Frontal cortex (tissue), 4 donors: Measurements from ENCODE around the gene RIPOR3. TPM values are rescaled to one million over a fixed set of nuclear protein-coding genes. Genes with fewer than 3 reads are reported as not detected.
"Not testable (repeated sequence)": the region's sequence is repeated elsewhere in the genome, so short reads cannot be mapped to it uniquely, and the experiment has no call there.

Experiments used
- DNase-seq, 2 donors: peaks; one replicate each; pipeline ENCODE4 v3.0.0; 2012; ENCODE audit warnings: low spot score in 2 of 2
- FAIRE-seq: peaks from 2 replicates; lab custom pipeline; 2012; peaks lifted over from hg19 to GRCh38; lab: Jason Lieb, UNC
- total RNA-seq: library from RNA; depleted of rRNA; stranded (reverse); fragments of >200 nt; gene quantifications from one replicate; pipeline ENCODE4 v1.2.3, GENCODE V29; 2014
- donor health status: control.
- donor health status: control.
- donor health status: control.

RIPOR3 gene
- total RNA-seq, 1 donor from 2014 or later: 0.41 TPM

DNA sequence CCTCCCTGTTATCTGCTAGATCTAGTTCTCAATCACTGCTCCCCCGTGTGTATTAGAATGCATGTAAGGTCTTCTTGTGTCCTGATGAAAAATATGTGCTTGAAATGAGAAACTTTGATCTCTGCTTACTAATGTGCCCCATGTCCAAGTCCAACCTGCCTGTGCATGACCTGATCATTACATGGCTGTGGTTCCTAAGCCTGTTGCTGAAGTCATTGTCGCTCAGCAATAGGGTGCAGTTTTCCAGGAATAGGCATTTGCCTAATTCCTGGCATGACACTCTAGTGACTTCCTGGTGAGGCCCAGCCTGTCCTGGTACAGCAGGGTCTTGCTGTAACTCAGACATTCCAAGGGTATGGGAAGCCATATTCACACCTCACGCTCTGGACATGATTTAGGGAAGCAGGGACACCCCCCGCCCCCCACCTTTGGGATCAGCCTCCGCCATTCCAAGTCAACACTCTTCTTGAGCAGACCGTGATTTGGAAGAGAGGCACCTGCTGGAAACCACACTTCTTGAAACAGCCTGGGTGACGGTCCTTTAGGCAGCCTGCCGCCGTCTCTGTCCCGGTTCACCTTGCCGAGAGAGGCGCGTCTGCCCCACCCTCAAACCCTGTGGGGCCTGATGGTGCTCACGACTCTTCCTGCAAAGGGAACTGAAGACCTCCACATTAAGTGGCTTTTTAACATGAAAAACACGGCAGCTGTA lies 107.7 kb downstream of the RIPOR3 start:
- DNase-seq (peak in 1 of 2 donors; percentile 5), FAIRE-seq (no peak)

DNA sequence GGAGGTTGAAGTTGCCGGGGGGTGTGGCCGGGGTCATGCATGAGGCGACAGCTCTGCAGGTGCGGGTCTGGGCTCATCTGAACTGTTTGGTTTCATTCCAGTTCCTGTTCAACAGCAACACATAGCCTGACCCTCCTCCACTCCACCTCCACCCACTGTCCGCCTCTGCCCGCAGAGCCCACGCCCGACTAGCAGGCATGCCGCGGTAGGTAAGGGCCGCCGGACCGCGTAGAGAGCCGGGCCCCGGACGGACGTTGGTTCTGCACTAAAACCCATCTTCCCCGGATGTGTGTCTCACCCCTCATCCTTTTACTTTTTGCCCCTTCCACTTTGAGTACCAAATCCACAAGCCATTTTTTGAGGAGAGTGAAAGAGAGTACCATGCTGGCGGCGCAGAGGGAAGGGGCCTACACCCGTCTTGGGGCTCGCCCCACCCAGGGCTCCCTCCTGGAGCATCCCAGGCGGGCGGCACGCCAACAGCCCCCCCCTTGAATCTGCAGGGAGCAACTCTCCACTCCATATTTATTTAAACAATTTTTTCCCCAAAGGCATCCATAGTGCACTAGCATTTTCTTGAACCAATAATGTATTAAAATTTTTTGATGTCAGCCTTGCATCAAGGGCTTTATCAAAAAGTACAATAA lies 108.6 kb downstream of the RIPOR3 start:
- DNase-seq (peak in 1 of 2 donors; percentile 3), FAIRE-seq (no peak)

DNA sequence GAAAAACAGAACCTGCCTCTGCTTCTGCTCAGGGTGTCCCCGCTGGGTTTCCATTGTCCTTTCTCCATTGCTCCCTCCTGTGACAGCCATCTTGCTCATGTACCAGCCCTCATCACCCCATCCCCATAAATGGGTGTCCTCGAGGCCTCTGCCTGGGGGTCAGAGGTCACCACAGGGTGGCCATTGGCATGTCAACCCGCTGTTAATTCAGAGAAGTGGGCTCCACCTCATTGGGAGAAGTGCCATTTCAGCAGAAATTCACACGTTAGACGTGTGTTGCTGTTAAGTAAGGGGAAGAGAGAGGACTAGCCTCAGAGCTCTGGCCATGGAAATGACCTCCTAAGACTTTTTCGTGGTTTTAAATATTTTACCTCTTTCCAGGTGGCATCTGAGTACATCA lies 109.2 kb downstream of the RIPOR3 start:
- DNase-seq (peak in 1 of 2 donors; percentile 5), FAIRE-seq (no peak)

DNA sequence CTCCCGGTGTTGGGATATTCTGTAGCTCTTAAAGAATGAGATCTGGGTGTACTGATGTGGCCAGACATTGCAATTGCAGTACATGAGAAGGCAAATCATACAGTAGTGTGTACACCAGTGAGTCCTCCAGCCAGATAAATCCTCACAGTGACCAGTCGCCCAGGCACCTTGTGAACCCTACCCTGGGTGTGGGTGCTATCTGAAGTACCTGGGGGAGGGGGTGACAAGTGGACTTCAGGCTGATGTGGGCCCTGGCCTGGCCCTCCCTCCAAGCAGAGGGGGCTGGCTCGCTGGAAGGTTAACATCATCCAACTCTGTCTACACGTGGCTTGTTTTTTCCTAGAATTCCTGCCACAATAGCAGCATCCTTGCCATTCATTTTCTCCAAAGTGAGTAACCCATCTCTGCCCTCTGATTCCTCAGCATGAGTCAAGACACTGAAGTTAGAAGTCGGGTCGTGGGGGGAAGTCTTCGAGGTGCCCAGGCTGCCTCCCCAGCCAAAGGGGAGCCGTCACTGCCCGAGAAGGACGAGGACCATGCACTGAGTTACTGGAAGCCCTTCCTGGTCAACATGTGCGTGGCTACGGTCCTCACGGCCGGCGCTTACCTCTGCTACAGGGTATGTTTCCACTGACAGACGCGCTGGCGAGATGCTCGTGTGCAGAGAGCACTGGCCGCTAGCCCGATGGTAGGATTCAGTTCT lies 110.3 kb downstream of the RIPOR3 start:
- DNase-seq: no peak
- no peak for FAIRE-seq

DNA sequence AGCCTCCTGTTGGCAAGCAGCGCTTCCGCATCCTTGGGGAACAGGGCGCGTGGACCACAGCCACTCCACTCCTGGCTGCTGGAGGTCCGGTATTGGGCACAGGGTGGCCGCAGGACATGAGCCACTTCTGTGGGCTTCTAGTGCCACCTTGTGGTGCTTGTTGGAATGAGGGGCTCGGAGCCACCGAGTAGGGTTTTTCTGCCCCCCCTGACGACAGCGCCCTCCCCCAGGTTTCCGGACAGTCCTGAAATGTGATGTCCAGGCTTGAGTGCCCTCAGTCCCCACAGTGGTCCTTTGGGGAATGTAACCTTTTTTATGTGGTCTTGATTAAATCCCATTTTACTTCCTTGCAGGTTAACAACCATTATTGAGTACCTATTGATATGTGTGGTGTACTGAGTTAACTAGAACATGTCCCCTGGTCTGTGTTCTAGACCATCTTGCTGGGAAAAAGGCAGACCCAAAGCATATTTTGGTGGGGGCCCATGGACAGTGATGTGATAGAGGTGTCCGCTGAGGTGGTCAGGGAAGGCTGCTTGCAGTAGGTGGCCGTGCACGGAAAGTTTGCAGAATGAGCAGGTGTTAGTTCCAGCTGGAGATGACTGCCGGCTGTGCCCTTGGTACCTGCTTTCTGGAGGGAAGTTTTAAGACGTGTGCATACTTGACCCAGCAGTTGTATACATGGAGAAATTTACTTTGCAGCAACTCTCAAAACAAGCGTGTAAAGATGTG lies 111.2 kb downstream of the RIPOR3 start:
- peak; percentile 61 to 76 for DNase-seq
- FAIRE-seq: no peak

DNA sequence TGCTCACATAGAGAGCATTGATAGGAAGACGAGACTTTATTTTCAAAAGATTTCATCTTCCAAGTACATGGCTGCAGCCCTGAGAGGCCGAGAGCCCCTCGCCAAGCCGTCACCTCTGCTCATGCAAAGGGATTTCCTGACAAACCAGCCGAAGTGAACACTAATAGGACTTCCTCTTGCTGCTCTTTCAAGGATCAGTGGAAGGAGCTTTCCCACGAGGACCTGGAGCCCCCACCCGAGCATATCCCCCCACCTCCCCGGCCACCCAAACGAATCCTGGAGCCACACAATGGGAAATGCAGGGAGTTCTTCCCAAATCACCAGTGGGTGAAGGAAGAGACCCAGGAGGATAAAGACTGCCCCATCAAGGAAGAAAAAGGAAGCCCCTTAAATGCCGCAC lies 111.8 kb downstream of the RIPOR3 start:
- DNase-seq (no peak), FAIRE-seq (no peak)

DNA sequence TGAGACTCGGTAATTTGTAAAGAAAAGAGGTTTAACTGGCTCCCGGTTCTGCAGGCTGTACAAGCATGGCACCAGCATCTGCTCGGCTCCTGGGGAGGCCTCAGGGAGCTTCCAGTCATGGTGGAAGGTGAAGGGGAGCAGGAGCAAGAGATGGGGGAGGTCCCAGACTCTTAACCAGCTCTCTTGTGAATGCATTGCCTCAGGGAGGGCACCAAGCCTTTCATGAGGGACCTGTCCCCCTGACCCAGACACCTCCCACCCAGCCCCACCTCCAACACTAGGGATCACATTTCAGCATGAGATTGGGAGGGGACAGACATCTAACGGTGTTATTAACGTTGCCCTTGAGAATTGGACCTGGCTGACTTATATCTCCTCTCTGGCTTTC lies 112.6 kb downstream of the RIPOR3 start:
- no peak for FAIRE-seq
- DNase-seq: no peak

DNA sequence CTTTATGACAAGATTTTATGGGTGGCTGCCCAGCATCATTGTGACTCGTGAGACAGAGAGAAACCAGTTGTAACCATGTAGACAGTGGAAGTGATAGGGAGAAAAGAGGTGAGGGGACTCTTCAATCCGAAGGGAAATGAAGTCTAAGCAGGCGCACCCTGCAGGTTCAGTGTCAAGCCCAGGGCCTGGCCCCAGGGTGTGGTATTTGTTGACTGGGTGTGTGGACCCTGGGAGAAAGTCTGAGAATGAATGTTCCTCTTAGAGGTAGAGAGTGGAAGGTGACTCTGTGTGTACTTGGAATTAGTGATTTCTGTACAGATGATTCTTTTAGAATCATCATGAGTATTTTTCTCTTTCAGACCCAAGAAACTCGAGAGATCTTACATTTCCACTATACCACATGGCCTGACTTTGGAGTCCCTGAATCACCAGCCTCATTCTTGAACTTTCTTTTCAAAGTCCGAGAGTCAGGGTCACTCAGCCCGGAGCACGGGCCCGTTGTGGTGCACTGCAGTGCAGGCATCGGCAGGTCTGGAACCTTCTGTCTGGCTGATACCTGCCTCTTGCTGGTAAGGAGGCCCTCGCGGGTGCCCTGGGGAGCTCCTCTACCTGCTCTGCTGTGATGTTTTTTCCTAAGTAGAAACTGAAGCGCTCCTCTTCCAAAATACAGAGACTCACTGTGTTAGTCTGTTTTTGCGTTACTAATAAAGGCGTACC lies 113.1 kb downstream of the RIPOR3 start:
- no peak for FAIRE-seq
- no peak for DNase-seq

DNA sequence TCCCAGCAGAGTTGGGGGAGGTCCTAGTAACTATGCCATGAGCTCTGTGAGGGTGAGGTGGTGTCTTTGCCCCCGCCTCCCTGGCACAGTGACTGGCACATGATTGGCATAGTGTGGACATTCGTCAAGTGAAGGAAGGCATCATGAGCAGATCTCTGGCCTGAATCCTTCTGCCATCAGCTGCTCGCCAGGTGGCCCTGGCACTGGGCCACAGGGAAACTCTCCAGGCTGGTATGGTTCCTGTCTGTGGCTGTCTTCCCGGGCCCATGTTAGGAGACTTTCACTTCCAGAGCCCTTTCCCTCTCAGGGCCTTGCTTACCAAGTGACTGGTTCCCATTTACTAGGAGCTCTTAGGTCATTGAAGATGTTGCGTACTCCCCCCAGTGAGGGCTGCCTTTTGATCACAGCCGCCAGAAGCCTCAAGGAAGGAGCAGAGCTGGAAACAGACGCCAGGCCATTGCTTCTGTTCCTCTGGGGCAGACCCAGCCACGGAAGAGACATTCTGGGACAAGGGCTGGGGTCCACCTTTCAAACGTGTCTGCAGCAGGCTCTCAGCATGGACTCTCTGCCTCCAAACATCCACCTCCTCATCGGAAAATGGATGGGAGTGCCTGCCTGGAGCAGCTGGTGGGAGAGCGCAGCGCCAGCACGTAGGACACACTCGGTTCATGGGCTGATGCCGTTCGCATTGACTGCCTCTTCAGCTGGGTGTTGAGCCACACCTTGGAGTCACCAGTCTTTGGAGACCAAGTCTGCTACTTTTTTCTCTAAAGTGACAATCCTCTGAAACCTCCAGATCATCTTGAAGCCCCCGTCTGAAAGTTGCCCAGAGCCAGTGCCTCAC lies 113.9 kb downstream of the RIPOR3 start:
- FAIRE-seq: no peak

DNA sequence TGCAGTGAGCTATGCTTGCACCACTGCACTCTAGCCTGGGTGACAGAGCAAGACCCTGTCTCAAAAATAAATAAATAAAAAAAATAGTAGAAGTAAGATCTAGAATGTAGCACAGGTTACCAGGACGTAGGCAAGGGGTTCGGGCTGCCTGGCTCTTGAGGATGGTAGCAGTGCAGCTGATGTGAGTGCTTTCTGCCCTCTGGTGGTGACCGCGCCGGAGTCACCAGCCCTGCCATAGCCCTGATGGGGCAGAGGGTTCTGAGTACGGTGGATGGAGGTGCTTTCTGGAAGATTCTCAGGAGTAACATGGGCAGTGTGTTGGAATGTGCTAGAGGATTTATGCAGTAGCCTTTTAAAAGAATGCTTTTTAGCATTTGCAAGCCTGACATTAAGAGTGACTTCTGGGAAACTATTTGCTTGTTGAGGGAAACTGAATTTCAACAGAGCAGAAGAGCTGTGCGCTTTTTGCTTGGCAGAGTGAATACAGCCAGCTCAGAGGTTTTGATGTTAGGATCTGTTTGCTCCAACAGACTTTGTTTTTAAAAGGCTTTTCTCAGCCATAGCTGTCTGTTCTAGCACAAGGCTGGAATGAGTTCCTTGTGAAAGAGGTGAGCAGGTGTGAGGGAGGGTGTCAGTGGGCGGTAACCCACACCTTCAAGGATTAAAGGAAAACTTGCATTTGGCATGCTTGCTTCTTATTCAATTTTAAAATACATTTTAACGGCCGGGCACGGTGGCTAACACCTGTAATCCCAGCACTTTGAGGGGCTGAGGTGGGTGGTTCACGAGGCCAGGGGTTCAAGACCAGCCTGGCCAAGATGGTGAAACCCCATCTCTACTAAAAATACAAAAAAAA lies 115.2 kb downstream of the RIPOR3 start:
- DNase-seq: peak in 1 of 2 donors; percentile 31
- no peak for FAIRE-seq

More for the DNA sequence above, 113.9 kb downstream of the RIPOR3 start:
- peak in 1 of 2 donors; percentile 10 for DNase-seq

DNA sequence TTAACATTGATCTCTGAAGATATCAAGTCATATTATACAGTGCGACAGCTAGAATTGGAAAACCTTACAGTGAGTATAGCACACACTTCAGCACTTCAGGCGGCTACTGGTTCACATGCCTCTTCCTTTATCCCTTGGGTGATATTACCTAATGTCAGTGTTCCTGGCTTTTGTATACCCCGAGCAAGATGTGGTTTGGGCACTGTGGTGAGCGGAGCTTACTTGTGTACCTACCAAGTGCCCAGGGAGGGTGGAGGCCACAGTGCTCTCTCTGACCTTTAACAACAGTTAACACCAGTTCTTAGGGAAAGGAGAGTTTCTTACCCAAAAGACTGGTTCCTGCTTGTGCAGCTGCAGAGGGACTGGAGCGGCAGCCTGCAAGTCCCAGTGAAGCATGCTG lies 116.8 kb downstream of the RIPOR3 start:
- FAIRE-seq (no peak), DNase-seq (no peak)

DNA sequence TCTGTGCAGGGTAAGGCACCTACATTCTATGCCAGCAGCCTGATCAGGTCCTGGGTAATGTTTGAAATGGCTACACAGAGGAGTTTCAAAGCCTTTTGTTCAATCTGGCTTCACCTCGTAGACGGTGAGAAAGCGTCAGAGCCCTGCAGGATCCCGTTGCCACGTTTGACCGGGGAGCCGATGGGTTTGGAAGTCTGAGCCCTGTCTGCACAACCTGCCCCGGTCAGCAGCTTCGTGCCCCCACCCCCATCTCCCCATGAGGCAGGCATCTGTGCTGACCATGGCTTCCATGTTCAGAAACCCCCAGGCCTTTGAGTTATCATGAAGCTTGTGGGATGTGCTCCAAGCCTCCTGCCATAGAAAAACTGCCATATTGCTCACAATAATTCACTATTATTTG lies 117.2 kb downstream of the RIPOR3 start:
- FAIRE-seq: no peak
- DNase-seq: no peak

DNA sequence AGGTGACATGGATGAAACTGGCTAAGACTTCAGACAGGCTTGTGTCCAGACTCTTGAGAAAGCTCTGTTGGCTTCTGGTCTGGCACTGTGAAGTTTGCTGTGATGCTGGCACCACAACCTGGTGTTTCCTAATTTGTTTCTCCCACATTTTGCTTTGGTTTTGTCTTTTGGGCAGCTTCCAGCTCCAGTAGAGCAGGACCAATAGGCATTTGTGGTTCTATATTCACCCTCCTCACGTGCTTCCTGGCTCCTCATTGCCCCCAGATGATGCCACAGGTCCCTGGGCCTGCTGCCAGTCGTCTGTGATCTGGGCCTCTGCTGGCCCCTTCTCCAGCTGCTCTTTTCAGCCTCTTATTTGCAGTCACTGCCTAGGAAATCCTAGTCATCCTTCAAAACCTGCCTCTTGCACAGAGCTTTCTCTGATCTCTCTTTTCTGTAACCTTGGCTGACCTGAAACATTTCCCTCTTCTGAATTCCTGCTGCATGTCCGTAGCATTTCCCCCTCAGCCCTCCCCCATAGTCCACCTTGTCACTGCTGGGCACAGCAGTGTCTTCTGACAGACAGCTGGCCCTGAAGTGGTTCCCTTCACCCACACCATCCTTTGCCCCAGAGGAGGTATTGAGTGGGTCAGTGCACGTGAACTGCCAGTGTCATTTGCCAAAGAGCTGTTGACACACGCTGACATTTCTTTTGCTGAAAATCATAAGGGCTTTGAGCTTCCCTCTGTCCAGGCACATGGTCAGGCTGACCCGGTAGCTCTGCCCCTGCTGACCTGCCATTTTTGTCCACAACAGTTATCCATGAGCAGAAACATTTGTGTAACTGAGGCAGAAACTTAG lies 118.2 kb downstream of the RIPOR3 start:
- FAIRE-seq: no peak

DNA sequence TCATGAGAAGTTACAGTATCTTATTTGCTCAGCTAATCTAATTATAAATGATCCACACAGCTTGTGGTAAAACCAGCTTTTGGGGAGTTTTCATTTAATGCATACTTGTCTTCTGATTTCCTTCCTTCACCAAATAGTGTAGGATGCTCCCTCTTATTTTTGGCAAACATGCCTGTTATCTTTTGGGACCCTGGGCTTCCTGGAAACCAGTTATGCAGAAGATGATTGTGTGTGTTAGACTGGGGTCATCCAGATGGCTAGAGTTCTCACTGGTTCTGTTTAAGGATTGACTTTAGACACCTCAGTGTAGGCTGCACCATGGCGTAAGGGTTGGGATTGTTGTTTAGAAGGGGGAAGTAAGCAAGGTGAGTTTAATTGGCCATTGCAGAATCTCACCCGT lies 119.9 kb downstream of the RIPOR3 start:
- no peak for DNase-seq
- FAIRE-seq: no peak

More for the DNA sequence above, 118.2 kb downstream of the RIPOR3 start:
- peak in 1 of 2 donors; percentile 28 for DNase-seq

DNA sequence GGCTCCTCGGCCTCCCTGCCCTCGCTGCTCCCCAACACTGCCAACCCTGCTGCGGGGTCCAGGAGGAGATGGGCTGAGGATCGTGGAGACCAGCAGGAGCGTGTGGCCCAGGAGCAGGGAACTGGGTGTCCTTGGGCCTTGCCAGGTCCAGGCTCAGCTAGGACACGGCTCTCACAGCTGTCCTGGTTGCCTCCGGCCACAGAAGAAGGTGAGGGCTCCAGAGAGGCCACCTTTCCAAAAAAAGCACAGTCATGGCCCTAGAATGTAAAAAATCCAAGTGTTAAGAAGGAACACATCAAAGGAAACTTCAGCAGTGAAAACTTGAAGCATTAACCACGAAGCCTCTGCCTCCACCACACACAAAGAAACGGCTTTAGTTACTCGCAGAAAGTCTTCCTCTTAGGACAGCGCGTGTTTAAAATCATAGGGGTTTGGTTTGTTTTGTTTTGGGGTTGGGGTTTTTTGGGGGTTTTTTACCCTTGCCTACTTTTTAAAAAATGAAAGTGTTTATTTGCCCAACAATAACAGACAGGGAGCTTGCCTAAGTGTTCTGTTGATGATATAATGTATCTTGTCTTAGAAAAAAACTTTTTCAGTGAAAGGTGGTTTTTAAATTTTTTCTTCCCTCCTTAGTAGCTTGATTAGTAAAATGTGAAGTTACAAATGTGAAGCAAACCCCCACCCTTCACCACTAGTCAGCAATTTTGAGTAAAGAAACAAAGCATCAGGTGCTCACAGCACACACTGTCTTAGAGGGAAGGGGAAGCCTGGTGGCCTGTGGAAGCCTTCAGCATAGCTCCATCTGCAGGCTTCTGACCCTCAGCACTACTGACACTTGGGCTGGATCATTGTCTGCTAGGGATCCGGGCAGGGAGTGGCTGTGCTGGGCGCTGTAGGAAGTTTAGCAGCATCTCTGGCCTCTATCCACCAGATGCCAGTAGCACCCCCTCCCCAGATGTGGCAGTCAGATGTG lies 121.2 kb downstream of the RIPOR3 start:
- FAIRE-seq: no peak
- DNase-seq: no peak

DNA sequence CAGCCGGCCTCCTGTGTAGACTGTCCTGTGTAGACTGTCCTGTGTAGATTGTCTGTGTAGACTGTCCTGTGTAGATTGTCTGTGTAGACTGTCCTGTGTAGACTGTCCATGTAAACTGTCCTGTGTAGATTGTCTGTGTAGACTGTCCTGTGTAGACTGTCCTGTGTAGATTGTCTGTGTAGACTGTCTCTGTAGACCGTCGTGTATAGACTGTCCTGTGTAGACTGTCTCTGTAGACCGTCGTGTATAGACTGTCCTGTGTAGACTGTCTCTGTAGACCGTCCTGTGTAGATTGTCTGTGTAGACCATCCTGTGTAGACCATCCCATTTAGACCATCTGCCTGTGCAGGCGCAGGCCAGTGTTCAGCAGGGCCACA lies 121.9 kb downstream of the RIPOR3 start:
- FAIRE-seq, DNase-seq: not testable (repeated sequence)
